HG03045 (cell line): ENCODE data around the gene SMAP1.

Source experiments
- ATAC-seq: cut with Tn5 transposase; IDR thresholded peaks from one replicate; pipeline ENCODE4 v1.9.1; 2021; ENCODE audit warnings: mild to moderate bottlenecking, moderate library complexity; ENCODE audit not compliant: unreplicated experiment

The SMAP1 gene

DNA sequence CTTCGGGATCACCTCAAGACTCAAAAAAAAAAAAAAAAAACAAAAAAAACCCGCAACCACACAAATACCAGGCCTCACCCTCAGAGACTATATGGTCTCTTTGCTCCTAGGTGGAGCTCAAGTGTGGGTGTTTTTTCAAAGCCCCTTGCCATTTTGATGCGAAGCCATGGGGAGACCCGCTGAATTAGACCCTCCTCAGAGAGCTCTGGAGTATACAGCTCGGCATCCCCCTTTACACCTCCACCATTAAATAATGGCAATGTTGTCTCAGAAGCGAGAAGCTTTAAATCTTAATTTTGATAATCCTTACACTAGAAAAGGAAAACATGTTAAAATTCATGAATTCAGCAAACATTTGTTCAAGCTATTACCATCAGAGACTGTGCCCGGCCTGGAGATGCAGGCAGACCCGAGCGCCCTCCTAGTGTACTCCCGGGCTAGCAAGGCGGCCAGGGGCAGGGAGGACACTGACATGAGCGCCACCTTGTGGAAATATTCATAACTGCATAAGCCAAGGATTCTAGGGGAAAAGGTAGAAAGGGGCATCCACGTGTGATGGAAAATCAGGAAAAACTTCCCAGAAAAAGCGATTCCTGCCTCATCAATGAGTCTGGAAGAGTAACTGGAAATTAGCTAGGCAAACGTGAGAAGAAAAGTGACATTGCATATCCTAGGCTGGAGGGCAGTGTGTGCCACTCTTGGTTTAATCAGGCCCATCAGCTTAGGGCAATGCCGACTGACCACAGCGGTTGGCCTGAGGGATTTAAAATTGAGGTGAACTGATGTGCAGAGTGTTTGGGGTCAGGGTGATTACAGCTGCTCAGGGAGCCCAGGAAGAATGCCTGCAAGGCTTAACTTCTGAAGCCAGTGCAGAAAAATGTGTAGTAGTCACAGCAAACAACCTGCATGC lies 216.6 kb downstream of the SMAP1 start:
- ATAC-seq: peak; percentile 76

- ATAC-seq: no peak
Measured at GRCh38 chr6:70886071-70886470, 218.4 kb downstream of the SMAP1 start.

DNA sequence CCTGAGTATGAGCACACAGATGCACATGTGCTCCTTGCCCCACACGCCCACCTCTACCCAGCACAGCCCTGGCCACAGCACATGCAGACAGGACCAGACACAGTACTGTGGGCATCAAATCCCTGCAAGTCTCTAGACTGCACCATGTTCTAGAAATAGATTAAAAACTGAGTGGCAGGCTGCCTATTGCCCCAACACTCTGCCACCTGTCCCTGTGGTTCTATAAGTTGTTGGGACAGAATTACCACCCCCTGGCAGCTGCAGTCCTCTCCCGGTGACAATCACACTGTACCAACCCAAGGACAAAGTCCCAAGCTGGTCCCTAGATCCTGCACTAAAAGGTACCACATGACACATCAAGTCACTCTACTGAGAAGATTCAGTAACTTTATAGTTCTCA lies 219.0 kb downstream of the SMAP1 start:
- no peak for ATAC-seq

GRCh38 chr6:70889270-70889669 lies 221.6 kb downstream of the SMAP1 start:
- ATAC-seq: no peak

- no peak for ATAC-seq
Measured at GRCh38 chr6:70894001-70894400, 226.3 kb downstream of the SMAP1 start.

DNA sequence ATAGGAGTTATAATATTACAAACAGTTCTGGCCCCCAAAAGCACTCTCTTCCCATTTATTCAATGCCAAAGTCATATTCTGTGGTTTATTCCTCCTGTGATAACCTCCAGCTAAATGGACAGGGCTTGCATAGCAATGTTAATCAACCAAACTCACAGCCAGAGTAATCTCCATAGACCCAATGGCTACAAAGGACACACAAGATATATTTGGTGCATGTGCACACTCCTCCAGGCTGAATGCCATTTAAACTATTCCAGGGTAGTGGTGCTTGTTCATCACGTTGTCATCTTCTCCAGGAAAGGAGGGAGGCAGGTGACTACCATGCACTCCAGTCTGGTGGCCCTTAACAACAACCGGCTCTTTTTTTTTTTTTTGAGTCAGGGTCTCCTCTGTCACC lies 232.4 kb downstream of the SMAP1 start:
- ATAC-seq: no peak

DNA sequence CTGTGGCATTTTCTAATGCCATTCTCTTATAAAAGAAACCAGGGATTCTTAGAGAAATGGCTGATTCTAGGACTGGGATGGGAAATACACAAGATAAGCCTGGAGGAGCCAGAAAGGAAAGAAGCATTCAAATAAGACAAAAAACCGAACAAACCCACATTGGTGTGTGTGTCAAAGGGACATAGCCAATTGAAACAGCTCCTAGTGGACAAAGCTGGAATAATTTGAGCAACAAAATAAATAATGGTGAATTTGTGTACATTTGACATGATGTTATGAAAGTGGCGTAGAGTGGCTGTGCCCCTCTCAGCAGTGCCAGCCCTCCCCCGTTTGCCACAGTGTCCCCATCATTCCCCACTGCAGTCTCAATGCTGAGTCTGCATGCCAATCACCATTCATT lies 233.6 kb downstream of the SMAP1 start:
- no peak for ATAC-seq

- ATAC-seq: no peak
Measured at GRCh38 chr6:70903665-70904452, 236.2 kb downstream of the SMAP1 start.

GRCh38 chr6:70905742-70906141 lies 238.1 kb downstream of the SMAP1 start:
- ATAC-seq: no peak
